ENCODE data around the gene UBN1. TPM values are rescaled to one million over a fixed set of nuclear protein-coding genes. Genes with fewer than 3 reads are reported as not detected.
A peak's percentile ranks its signal among the peaks of the same experiment; 100 is the strongest.

UBN1 gene
- total RNA-seq, 1 donor from 2014 or later: 41.9 TPM

GRCh38 chr16:4899474-4899846, 52.2 kb downstream of the UBN1 start:
- peaks cover 27% of the 10 kb centered on the region for H3K36me3 Mint-ChIP-seq (ENCODE audit: insufficient read depth)
- no peak overlapping the region for H3K4me3 Mint-ChIP-seq (ENCODE audit: low read depth)
- no peak overlapping the region for H3K27ac Mint-ChIP-seq
- no peaks in the 10 kb centered on the region for H3K27me3 Mint-ChIP-seq
- peaks cover 3% of the 10 kb centered on the region for H3K9me3 Mint-ChIP-seq (ENCODE audit: low read depth)
- no peak for DNase-seq (ENCODE audit: low spot score, unreplicated experiment)
- no peaks in the 10 kb centered on the region for H3K4me1 Mint-ChIP-seq (ENCODE audit: low read depth)
- TF ChIP-seq, protein P1, sequence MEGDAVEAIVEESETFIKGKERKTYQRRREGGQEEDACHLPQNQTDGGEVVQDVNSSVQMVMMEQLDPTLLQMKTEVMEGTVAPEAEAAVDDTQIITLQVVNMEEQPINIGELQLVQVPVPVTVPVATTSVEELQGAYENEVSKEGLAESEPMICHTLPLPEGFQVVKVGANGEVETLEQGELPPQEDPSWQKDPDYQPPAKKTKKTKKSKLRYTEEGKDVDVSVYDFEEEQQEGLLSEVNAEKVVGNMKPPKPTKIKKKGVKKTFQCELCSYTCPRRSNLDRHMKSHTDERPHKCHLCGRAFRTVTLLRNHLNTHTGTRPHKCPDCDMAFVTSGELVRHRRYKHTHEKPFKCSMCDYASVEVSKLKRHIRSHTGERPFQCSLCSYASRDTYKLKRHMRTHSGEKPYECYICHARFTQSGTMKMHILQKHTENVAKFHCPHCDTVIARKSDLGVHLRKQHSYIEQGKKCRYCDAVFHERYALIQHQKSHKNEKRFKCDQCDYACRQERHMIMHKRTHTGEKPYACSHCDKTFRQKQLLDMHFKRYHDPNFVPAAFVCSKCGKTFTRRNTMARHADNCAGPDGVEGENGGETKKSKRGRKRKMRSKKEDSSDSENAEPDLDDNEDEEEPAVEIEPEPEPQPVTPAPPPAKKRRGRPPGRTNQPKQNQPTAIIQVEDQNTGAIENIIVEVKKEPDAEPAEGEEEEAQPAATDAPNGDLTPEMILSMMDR (IDR thresholded peaks at IDR 0.05; ENCODE audit: unreplicated experiment): no peak

- no peaks in the 10 kb centered on the region for H3K4me1 Mint-ChIP-seq (ENCODE audit: low read depth)
- no peak overlapping the region for H3K4me3 Mint-ChIP-seq (ENCODE audit: low read depth)
- TF ChIP-seq, protein P1 (IDR thresholded peaks at IDR 0.05; ENCODE audit: unreplicated experiment): no peak
- no peak overlapping the region for H3K27ac Mint-ChIP-seq
- H3K9me3 Mint-ChIP-seq (ENCODE audit: low read depth): peaks cover 3% of the 10 kb centered on the region
- H3K27me3 Mint-ChIP-seq: no peaks in the 10 kb centered on the region
- H3K36me3 Mint-ChIP-seq (ENCODE audit: insufficient read depth): peaks cover 27% of the 10 kb centered on the region
- no peak for DNase-seq (ENCODE audit: low spot score, unreplicated experiment)
Measured at GRCh38 chr16:4900036-4900435, 52.8 kb downstream of the UBN1 start.

DNA sequence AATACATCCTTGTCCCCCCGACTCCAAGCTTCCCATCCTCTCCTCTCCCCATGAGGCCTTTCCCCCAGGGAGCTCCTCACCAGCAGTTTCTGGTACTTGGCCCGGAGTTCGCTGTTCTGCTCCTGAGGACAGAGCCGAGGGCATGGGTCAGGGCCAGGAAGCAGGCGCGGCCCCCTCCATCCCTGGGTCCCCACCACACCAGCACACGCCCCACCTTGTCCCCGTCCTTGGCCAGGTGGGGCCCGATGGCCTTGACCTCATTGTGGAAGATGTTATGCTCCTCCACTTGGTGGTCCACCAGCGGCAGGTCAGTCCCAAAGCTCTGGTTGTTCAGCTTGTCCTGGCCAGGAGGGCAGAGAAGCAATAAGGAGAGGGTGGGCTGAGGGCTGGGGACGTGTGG, 53.5 kb downstream of the UBN1 start:
- no peaks in the 10 kb centered on the region for H3K4me1 Mint-ChIP-seq (ENCODE audit: low read depth)
- no peak for DNase-seq (ENCODE audit: low spot score, unreplicated experiment)
- no peak overlapping the region for H3K27ac Mint-ChIP-seq
- peaks cover 3% of the 10 kb centered on the region for H3K9me3 Mint-ChIP-seq (ENCODE audit: low read depth)
- H3K27me3 Mint-ChIP-seq: no peaks in the 10 kb centered on the region
- TF ChIP-seq, protein P1 (IDR thresholded peaks at IDR 0.05; ENCODE audit: unreplicated experiment): no peak
- peaks cover 29% of the 10 kb centered on the region for H3K36me3 Mint-ChIP-seq (ENCODE audit: insufficient read depth)
- no peak overlapping the region for H3K4me3 Mint-ChIP-seq (ENCODE audit: low read depth)

DNA sequence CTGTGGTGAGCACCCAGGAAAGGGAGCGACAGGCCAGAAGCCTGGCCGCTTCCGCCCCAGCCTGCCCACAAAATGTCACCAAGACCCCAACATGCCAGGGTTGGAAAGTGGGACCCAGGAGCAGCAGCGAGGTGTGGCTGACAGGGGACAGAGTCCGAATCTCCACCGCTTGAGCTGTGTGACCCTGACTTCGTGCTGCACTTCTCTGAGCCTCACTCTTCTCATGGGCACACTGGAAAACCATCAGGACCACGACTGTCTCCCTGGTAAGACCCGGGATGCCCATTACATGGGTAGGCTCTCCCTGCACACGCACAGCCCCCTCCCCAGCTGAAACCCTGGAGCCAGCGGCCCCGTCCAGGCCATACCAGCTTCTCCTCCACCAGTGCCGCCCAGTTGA, 54.8 kb downstream of the UBN1 start:
- peaks cover 24% of the 10 kb centered on the region for H3K36me3 Mint-ChIP-seq (ENCODE audit: insufficient read depth)
- TF ChIP-seq, protein P1 (IDR thresholded peaks at IDR 0.05; ENCODE audit: unreplicated experiment): no peak
- DNase-seq (ENCODE audit: low spot score, unreplicated experiment): no peak

DNA sequence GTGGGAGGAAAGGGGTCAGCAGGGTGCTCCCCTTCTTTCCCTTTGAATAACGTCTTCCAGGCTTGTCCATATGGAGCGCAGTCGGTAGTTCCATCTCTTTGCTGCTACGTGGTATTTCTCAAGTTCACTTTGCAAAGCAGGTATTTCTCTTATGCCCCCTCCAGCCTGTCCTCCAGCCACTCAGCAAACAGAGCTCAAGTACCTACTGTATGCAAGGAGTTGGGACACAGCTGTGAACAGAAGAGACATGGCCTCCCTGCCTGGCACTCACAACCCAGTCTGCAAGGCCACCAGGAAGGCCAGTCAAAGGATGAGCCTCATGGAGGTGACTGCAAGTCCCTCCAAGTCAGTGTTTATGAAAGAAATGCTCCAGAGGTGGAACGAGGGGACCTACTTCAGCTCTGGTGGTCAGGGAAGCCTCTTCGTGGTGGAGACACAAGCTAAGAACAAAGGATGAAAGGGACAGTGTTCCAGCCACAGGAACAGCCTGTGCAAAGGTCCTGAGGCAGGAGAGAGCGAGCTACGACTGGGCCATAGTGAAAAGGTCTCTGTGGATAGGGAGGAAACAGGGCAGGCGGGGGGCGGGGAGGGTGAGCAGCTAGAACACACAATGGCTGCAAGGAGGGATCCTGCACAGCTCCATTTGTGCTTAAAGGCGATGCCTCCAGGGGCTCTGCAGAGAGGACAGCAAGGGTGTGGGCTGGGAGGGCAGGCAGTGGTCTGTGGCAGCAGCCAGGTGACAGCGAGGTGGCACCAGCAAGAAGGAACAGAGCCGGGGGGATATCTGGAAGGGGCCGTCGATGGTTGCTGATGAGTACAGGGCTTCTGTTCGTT, 57.0 kb downstream of the UBN1 start:
- H3K9me3 Mint-ChIP-seq (ENCODE audit: low read depth): no peaks in the 10 kb centered on the region
- H3K27me3 Mint-ChIP-seq: no peaks in the 10 kb centered on the region
- H3K27ac Mint-ChIP-seq: peak overlapping the region; percentile 80
- peaks cover 19% of the 10 kb centered on the region for H3K36me3 Mint-ChIP-seq (ENCODE audit: insufficient read depth)
- H3K4me3 Mint-ChIP-seq (ENCODE audit: low read depth): no peak overlapping the region
- H3K4me1 Mint-ChIP-seq (ENCODE audit: low read depth): no peaks in the 10 kb centered on the region
- TF ChIP-seq, protein P1 (IDR thresholded peaks at IDR 0.05; ENCODE audit: unreplicated experiment): no peak
- DNase-seq (ENCODE audit: low spot score, unreplicated experiment): no peak

More for the DNA sequence above, 54.8 kb downstream of the UBN1 start:
- Mint-ChIP-seq H3K4me1 (ENCODE audit: low read depth) (no peaks in the 10 kb centered on the region), H3K9me3 (ENCODE audit: low read depth) (peaks cover 3% of the 10 kb centered on the region), H3K4me3 (ENCODE audit: low read depth) (no peak overlapping the region), H3K27ac (no peak overlapping the region), H3K27me3 (no peaks in the 10 kb centered on the region)

Measured in progenitor cell of endocrine pancreas (in vitro differentiated cells).